HEK293 (cell line): ENCODE measurements around the gene GMDS.

ENCODE experiments used
- CTCF ChIA-PET: fragments of 350-600 bp; formaldehyde crosslinking; extraction: SDS; loops from one replicate; lab custom pipeline; 2021; ENCODE audit warnings: antibody characterized with exemption; lab: Yijun Ruan, JAX
- POLR2A ChIA-PET: fragments of 300-600 bp; formaldehyde crosslinking; extraction: SDS; loops from one replicate; lab custom pipeline; 2020; ENCODE audit warnings: antibody characterized with exemption, inconsistent platforms; lab: Yijun Ruan, JAX
- H3K27ac ChIP-seq: fragments of 200-500 bp; sonication (Bioruptor generic); 2 replicates; pipeline ENCODE4 v1.5.1; 2014; ENCODE audit warnings: low read depth, low read length, control low read depth, inconsistent platforms; ENCODE audit errors: extremely low read depth
- H3K36me3 ChIP-seq, 2 experiments: fragments of 200-500 bp in 1 of 2; sonication (Bioruptor generic) in 1 of 2; 1 replicate in 1 of 2; 2 replicates in 1 of 2; pipeline ENCODE4 v1.5.1; 2014 to 2017; ENCODE audit warnings: inconsistent platforms in 2 of 2, low read length in 2 of 2; ENCODE audit not compliant: control insufficient read depth in 2 of 2, insufficient read depth in 1 of 2
- H3K4me1 ChIP-seq: fragments of 200-500 bp; sonication (Bioruptor generic); 2 replicates; pipeline ENCODE4 v1.5.1; 2014; ENCODE audit warnings: mild to moderate bottlenecking, low read length, inconsistent platforms; ENCODE audit not compliant: control insufficient read depth, insufficient read depth
- H3K4me3 ChIP-seq: 2 replicates; pipeline ENCODE4 v1.5.1; 2011; ENCODE audit warnings: low read depth, mild to moderate bottlenecking, control low read depth, low read length, moderate library complexity
- H3K9me3 ChIP-seq: fragments of 200-500 bp; sonication (Bioruptor generic); 2 replicates; pipeline ENCODE4 v1.5.1; 2014; ENCODE audit warnings: low read depth, low read length, inconsistent platforms; ENCODE audit not compliant: control insufficient read depth, insufficient read depth
- GLI2 ChIP-seq: fragments of 450-650 bp; formaldehyde crosslinking; IDR thresholded peaks from 2 replicates; pipeline ENCODE4; 2017; ENCODE audit warnings: missing biosample characterization, missing genetic modification characterization, low read depth, borderline replicate concordance
- MYNN ChIP-seq: fragments of 450-650 bp; formaldehyde crosslinking; IDR thresholded peaks from 2 replicates; pipeline ENCODE4 v1.5.1; 2016; ENCODE audit warnings: missing biosample characterization, missing genetic modification characterization, borderline replicate concordance
- OSR2 ChIP-seq: fragments of 450-650 bp; formaldehyde crosslinking; IDR thresholded peaks from 2 replicates; pipeline ENCODE4 v1.5.1; 2016; ENCODE audit warnings: missing biosample characterization, missing genetic modification characterization
- SALL2 ChIP-seq: fragments of 450-650 bp; formaldehyde crosslinking; IDR thresholded peaks from 2 replicates; pipeline ENCODE4 v1.5.0; 2017; ENCODE audit warnings: missing biosample characterization, mild to moderate bottlenecking, missing genetic modification characterization, borderline replicate concordance
- ZNF223 ChIP-seq: fragments of 450-650 bp; formaldehyde crosslinking; IDR thresholded peaks from 2 replicates; pipeline ENCODE4 v1.5.1; 2016; ENCODE audit warnings: missing biosample characterization, missing genetic modification characterization
- ZNF266 ChIP-seq: fragments of 450-650 bp; formaldehyde crosslinking; IDR thresholded peaks from 2 replicates; pipeline ENCODE4 v1.5.1; 2016; ENCODE audit warnings: missing biosample characterization, missing genetic modification characterization, low read depth
- ZNF302 ChIP-seq: fragments of 450-650 bp; formaldehyde crosslinking; IDR thresholded peaks from 2 replicates; pipeline ENCODE4 v1.5.1; 2016; ENCODE audit warnings: missing biosample characterization, missing genetic modification characterization, low read depth
- ZNF473 ChIP-seq: fragments of 450-650 bp; formaldehyde crosslinking; IDR thresholded peaks from 2 replicates; pipeline ENCODE4 v1.5.1; 2017; ENCODE audit warnings: missing biosample characterization, missing genetic modification characterization
- ZNF530 ChIP-seq: fragments of 450-650 bp; formaldehyde crosslinking; IDR thresholded peaks from 2 replicates; pipeline ENCODE4 v1.5.1; 2016; ENCODE audit warnings: low read depth, missing biosample characterization, missing genetic modification characterization
- TF ChIP-seq, protein P1 (sequence below): fragments of 450-650 bp; formaldehyde crosslinking; IDR thresholded peaks from 2 replicates; pipeline ENCODE4 v1.5.1; 2016; ENCODE audit warnings: missing biosample characterization, missing genetic modification characterization
- TF ChIP-seq, protein P2 (sequence below): fragments of 450-650 bp; formaldehyde crosslinking; IDR thresholded peaks from 2 replicates; pipeline ENCODE4 v1.5.0; 2017; ENCODE audit warnings: missing biosample characterization, missing genetic modification characterization, borderline replicate concordance
- TF ChIP-seq, protein P3 (sequence below): fragments of 450-650 bp; formaldehyde crosslinking; IDR thresholded peaks from 2 replicates; pipeline ENCODE4 v1.5.1; 2016; ENCODE audit warnings: missing biosample characterization, missing genetic modification characterization
- TF ChIP-seq, protein P4 (sequence below): fragments of 450-650 bp; formaldehyde crosslinking; IDR thresholded peaks from 2 replicates; pipeline ENCODE4 v1.5.1; 2016; ENCODE audit warnings: missing biosample characterization, missing genetic modification characterization
- TF ChIP-seq, protein P5 (sequence below): fragments of 450-650 bp; formaldehyde crosslinking; IDR thresholded peaks from 2 replicates; pipeline ENCODE4 v1.5.1; 2016; ENCODE audit warnings: missing biosample characterization, missing genetic modification characterization
- TF ChIP-seq, protein P6 (sequence below): fragments of 450-650 bp; formaldehyde crosslinking; IDR thresholded peaks from 2 replicates; pipeline ENCODE4 v1.5.1; 2016; ENCODE audit warnings: missing biosample characterization, missing genetic modification characterization
- TF ChIP-seq, protein P7 (sequence below): fragments of 450-650 bp; formaldehyde crosslinking; IDR thresholded peaks from 2 replicates; pipeline ENCODE4 v1.5.1; 2016; ENCODE audit warnings: missing biosample characterization, missing genetic modification characterization
- TF ChIP-seq, protein P8 (sequence below): fragments of 450-650 bp; formaldehyde crosslinking; IDR thresholded peaks from 2 replicates; pipeline ENCODE4 v1.5.1; 2016; ENCODE audit warnings: missing biosample characterization, missing genetic modification characterization, low read depth
- TF ChIP-seq, protein P9 (sequence below): fragments of 450-650 bp; formaldehyde crosslinking; IDR thresholded peaks from 2 replicates; pipeline ENCODE4 v1.5.1; 2016; ENCODE audit warnings: missing biosample characterization, missing genetic modification characterization

The GMDS gene

DNA sequence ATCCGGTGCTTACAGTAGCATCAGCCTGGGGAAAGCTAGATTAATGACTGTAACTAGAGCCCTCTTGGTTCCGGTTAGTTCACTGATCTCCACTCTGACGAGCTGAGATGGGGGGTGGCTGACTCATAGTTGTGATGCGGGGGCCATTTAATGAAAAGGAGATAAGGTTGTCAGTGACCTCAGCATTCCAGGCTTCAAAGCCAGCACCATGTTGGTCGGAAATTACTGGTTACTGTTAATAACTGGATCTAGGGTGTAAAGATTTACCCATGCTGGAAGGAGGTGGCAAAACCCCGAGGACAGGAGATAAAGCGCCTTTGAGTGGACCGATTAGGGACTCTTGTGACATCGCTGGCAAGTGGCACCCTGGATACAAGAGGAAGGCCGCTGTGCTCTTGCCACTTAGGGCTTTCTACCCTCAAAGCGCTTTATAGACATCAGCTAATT lies 614.6 kb downstream of the GMDS start:
- H3K9me3 ChIP-seq, result no peaks in the 10 kb centered on the region
- POLR2A ChIA-PET, result interaction anchor here (1.3 to 3.0 kb wide), 4 partner anchors 14 to 56 kb away, joined by 4 to 15 read pairs (median 6); partner anchors contain the start of gene FOXC1
- no peak overlapping the region for H3K4me3 ChIP-seq
- H3K4me1 ChIP-seq, result peaks cover 36% of the 10 kb centered on the region
- H3K36me3 ChIP-seq, result no peaks in the 10 kb centered on the region
- H3K27ac ChIP-seq, result peak overlapping the region; percentile 68
- CTCF ChIA-PET, result interaction anchor here (0.6 to 1.4 kb wide), 3 partner anchors 12 to 579 kb away, joined by 3 to 5 read pairs (median 5); no protein-coding TSS in a partner anchor
- peak; percentile 86 for TF ChIP-seq GLI2
- no peak for TF ChIP-seq ZNF530 (tag by site-specific recombination)
- TF ChIP-seq, protein P1, sequence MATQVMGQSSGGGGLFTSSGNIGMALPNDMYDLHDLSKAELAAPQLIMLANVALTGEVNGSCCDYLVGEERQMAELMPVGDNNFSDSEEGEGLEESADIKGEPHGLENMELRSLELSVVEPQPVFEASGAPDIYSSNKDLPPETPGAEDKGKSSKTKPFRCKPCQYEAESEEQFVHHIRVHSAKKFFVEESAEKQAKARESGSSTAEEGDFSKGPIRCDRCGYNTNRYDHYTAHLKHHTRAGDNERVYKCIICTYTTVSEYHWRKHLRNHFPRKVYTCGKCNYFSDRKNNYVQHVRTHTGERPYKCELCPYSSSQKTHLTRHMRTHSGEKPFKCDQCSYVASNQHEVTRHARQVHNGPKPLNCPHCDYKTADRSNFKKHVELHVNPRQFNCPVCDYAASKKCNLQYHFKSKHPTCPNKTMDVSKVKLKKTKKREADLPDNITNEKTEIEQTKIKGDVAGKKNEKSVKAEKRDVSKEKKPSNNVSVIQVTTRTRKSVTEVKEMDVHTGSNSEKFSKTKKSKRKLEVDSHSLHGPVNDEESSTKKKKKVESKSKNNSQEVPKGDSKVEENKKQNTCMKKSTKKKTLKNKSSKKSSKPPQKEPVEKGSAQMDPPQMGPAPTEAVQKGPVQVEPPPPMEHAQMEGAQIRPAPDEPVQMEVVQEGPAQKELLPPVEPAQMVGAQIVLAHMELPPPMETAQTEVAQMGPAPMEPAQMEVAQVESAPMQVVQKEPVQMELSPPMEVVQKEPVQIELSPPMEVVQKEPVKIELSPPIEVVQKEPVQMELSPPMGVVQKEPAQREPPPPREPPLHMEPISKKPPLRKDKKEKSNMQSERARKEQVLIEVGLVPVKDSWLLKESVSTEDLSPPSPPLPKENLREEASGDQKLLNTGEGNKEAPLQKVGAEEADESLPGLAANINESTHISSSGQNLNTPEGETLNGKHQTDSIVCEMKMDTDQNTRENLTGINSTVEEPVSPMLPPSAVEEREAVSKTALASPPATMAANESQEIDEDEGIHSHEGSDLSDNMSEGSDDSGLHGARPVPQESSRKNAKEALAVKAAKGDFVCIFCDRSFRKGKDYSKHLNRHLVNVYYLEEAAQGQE (tag by site-specific recombination), result peak; percentile 26
- TF ChIP-seq, protein P2, sequence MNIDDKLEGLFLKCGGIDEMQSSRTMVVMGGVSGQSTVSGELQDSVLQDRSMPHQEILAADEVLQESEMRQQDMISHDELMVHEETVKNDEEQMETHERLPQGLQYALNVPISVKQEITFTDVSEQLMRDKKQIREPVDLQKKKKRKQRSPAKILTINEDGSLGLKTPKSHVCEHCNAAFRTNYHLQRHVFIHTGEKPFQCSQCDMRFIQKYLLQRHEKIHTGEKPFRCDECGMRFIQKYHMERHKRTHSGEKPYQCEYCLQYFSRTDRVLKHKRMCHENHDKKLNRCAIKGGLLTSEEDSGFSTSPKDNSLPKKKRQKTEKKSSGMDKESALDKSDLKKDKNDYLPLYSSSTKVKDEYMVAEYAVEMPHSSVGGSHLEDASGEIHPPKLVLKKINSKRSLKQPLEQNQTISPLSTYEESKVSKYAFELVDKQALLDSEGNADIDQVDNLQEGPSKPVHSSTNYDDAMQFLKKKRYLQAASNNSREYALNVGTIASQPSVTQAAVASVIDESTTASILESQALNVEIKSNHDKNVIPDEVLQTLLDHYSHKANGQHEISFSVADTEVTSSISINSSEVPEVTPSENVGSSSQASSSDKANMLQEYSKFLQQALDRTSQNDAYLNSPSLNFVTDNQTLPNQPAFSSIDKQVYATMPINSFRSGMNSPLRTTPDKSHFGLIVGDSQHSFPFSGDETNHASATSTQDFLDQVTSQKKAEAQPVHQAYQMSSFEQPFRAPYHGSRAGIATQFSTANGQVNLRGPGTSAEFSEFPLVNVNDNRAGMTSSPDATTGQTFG (tag by site-specific recombination), result no peak
- TF ChIP-seq, protein P3, sequence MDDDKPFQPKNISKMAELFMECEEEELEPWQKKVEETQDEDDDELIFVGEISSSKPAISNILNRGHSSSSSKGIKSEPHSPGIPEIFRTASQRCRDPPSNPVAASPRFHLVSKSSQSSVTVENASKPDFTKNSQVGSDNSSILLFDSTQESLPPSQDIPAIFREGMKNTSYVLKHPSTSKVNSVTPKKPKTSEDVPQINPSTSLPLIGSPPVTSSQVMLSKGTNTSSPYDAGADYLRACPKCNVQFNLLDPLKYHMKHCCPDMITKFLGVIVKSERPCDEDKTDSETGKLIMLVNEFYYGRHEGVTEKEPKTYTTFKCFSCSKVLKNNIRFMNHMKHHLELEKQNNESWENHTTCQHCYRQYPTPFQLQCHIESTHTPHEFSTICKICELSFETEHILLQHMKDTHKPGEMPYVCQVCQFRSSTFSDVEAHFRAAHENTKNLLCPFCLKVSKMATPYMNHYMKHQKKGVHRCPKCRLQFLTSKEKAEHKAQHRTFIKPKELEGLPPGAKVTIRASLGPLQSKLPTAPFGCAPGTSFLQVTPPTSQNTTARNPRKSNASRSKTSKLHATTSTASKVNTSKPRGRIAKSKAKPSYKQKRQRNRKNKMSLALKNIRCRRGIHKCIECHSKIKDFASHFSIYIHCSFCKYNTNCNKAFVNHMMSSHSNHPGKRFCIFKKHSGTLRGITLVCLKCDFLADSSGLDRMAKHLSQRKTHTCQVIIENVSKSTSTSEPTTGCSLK (tag by site-specific recombination), result no peak
- no peak for TF ChIP-seq ZNF223 (tag by site-specific recombination)
- TF ChIP-seq, protein P4, sequence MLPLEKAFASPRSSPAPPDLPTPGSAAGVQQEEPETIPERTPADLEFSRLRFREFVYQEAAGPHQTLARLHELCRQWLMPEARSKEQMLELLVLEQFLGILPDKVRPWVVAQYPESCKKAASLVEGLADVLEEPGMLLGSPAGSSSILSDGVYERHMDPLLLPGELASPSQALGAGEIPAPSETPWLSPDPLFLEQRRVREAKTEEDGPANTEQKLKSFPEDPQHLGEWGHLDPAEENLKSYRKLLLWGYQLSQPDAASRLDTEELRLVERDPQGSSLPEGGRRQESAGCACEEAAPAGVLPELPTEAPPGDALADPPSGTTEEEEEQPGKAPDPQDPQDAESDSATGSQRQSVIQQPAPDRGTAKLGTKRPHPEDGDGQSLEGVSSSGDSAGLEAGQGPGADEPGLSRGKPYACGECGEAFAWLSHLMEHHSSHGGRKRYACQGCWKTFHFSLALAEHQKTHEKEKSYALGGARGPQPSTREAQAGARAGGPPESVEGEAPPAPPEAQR (tag by site-specific recombination), result no peak
- TF ChIP-seq, protein P5, sequence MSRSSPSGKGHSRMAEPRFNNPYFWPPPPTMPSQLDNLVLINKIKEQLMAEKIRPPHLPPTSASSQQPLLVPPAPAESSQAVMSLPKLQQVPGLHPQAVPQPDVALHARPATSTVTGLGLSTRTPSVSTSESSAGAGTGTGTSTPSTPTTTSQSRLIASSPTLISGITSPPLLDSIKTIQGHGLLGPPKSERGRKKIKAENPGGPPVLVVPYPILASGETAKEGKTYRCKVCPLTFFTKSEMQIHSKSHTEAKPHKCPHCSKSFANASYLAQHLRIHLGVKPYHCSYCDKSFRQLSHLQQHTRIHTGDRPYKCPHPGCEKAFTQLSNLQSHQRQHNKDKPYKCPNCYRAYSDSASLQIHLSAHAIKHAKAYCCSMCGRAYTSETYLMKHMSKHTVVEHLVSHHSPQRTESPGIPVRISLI, result no peak
- TF ChIP-seq ZNF266 (tag by site-specific recombination), result no peak
- TF ChIP-seq, protein P6, sequence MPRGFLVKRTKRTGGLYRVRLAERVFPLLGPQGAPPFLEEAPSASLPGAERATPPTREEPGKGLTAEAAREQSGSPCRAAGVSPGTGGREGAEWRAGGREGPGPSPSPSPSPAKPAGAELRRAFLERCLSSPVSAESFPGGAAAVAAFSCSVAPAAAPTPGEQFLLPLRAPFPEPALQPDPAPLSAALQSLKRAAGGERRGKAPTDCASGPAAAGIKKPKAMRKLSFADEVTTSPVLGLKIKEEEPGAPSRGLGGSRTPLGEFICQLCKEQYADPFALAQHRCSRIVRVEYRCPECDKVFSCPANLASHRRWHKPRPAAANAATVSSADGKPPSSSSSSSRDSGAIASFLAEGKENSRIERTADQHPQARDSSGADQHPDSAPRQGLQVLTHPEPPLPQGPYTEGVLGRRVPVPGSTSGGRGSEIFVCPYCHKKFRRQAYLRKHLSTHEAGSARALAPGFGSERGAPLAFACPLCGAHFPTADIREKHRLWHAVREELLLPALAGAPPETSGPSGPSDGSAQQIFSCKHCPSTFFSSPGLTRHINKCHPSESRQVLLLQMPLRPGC (tag by site-specific recombination), result peak; percentile 92
- peak; percentile 98 for TF ChIP-seq OSR2 (tag by site-specific recombination)
- TF ChIP-seq, protein P7, sequence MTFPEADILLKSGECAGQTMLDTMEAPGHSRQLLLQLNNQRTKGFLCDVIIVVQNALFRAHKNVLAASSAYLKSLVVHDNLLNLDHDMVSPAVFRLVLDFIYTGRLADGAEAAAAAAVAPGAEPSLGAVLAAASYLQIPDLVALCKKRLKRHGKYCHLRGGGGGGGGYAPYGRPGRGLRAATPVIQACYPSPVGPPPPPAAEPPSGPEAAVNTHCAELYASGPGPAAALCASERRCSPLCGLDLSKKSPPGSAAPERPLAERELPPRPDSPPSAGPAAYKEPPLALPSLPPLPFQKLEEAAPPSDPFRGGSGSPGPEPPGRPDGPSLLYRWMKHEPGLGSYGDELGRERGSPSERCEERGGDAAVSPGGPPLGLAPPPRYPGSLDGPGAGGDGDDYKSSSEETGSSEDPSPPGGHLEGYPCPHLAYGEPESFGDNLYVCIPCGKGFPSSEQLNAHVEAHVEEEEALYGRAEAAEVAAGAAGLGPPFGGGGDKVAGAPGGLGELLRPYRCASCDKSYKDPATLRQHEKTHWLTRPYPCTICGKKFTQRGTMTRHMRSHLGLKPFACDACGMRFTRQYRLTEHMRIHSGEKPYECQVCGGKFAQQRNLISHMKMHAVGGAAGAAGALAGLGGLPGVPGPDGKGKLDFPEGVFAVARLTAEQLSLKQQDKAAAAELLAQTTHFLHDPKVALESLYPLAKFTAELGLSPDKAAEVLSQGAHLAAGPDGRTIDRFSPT (tag by site-specific recombination), result no peak
- no peak for TF ChIP-seq ZNF302 (tag by site-specific recombination)
- TF ChIP-seq SALL2 (tag by site-specific recombination), result no peak
- TF ChIP-seq, protein P8, sequence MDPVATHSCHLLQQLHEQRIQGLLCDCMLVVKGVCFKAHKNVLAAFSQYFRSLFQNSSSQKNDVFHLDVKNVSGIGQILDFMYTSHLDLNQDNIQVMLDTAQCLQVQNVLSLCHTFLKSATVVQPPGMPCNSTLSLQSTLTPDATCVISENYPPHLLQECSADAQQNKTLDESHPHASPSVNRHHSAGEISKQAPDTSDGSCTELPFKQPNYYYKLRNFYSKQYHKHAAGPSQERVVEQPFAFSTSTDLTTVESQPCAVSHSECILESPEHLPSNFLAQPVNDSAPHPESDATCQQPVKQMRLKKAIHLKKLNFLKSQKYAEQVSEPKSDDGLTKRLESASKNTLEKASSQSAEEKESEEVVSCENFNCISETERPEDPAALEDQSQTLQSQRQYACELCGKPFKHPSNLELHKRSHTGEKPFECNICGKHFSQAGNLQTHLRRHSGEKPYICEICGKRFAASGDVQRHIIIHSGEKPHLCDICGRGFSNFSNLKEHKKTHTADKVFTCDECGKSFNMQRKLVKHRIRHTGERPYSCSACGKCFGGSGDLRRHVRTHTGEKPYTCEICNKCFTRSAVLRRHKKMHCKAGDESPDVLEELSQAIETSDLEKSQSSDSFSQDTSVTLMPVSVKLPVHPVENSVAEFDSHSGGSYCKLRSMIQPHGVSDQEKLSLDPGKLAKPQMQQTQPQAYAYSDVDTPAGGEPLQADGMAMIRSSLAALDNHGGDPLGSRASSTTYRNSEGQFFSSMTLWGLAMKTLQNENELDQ (tag by site-specific recombination), result no peak
- no peak for TF ChIP-seq MYNN (tag by site-specific recombination)
- TF ChIP-seq ZNF473 (tag by site-specific recombination), result no peak
- TF ChIP-seq, protein P9, sequence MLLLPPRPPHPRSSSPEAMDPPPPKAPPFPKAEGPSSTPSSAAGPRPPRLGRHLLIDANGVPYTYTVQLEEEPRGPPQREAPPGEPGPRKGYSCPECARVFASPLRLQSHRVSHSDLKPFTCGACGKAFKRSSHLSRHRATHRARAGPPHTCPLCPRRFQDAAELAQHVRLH, result no peak
